Non-pigmented ciliary epithelial cell (primary cell): ENCODE measurements around the gene MRPL53.
"Not testable (repeated sequence)": the region's sequence is repeated elsewhere in the genome, so short reads cannot be mapped to it uniquely, and the experiment has no call there.

Experiments used
- DNase-seq: peaks from one replicate; pipeline ENCODE4 v3.0.0-alpha.2; 2010; ENCODE audit warnings: low read depth

Gene MRPL53

GRCh38 chr2:74481961-74482800, 9.7 kb upstream of the MRPL53 start:
- no peak for DNase-seq

GRCh38 chr2:74481431-74481830, 9.0 kb upstream of the MRPL53 start:
- no peak for DNase-seq

GRCh38 chr2:74474899-74475298, 2.4 kb upstream of the MRPL53 start:
- DNase-seq = no peak

GRCh38 chr2:74474481-74474880, 2.0 kb upstream of the MRPL53 start:
- no peak for DNase-seq

GRCh38 chr2:74472945-74473258, 422 bp upstream of the MRPL53 start:
- no peak for DNase-seq

- no peak for DNase-seq
These were observed 981 bp downstream of the MRPL53 start for GRCh38 chr2:74471332-74472065.

- DNase-seq = not testable (repeated sequence)
These were observed 1.7 kb downstream of the MRPL53 start for GRCh38 chr2:74470742-74471141.

- DNase-seq = no peak
These were observed 8.1 kb downstream of the MRPL53 start for GRCh38 chr2:74464406-74464805.

- no peak for DNase-seq
These were observed 9.7 kb downstream of the MRPL53 start for GRCh38 chr2:74462786-74463105.

- DNase-seq = no peak
These were observed 10.3 kb downstream of the MRPL53 start for GRCh38 chr2:74462054-74462785.

GRCh38 chr2:74461187-74462053, 11.1 kb downstream of the MRPL53 start:
- DNase-seq = no peak

GRCh38 chr2:74460187-74460586, 12.3 kb downstream of the MRPL53 start:
- not testable (repeated sequence) for DNase-seq

GRCh38 chr2:74459503-74460118, 12.9 kb downstream of the MRPL53 start:
- not testable (repeated sequence) for DNase-seq

GRCh38 chr2:74458938-74459363, 13.5 kb downstream of the MRPL53 start:
- no peak for DNase-seq

GRCh38 chr2:74458132-74458937, 14.1 kb downstream of the MRPL53 start, which contains the start of gene WBP1:
WBP1 (plus strand) TSS chr2:74458438; CDS start chr2:74458603, 165 bp downstream.
- DNase-seq = peak; percentile 100

- no peak for DNase-seq
These were observed 14.8 kb downstream of the MRPL53 start for GRCh38 chr2:74457549-74458131.

GRCh38 chr2:74457129-74457548, 15.3 kb downstream of the MRPL53 start:
- no peak for DNase-seq

- peak; percentile 96 for DNase-seq
These were observed 17.6 kb downstream of the MRPL53 start, which contains the start of gene INO80B for GRCh38 chr2:74454654-74455511. INO80B (plus strand) TSS chr2:74455087; CDS start chr2:74455117, 30 bp downstream.
